Coronary artery (tissue), 2 donors: Measurements from ENCODE around the gene CNN2.

Experiments used
- DNase-seq: peaks from one replicate; pipeline ENCODE4 v3.0.0-alpha.2; 2017; ENCODE audit warnings: low spot score
- H3K27ac ChIP-seq, 2 donors: fragments of 200-600 bp; sonication (generic); one replicate each; pipeline ENCODE4 v1.5.1; 2016 to 2019
- H3K4me3 ChIP-seq: fragments of 200-600 bp; sonication (generic); 2 replicates; pipeline ENCODE4 v1.5.1; 2016; ENCODE audit warnings: mild to moderate bottlenecking, moderate library complexity
- CTCF ChIP-seq: fragments of 200-600 bp; sonication (generic); IDR thresholded peaks from one replicate; pipeline ENCODE4 v1.5.1; 2019; ENCODE audit warnings: antibody characterized with exemption

CNN2 gene

GRCh38 chr19:991932-992669, 34.3 kb upstream of the CNN2 start:
- TF ChIP-seq CTCF = no peak
- no peak for DNase-seq
- no peak overlapping the region for H3K27ac ChIP-seq
- no peak overlapping the region for H3K4me3 ChIP-seq

GRCh38 chr19:992670-993055, 33.7 kb upstream of the CNN2 start:
- Histone ChIP-seq H3K27ac (no peak overlapping the region), H3K4me3 (no peak overlapping the region)
- DNase-seq = no peak
- no peak for TF ChIP-seq CTCF

- no peak for TF ChIP-seq CTCF
- DNase-seq = no peak
- Histone ChIP-seq H3K27ac (no peak overlapping the region), H3K4me3 (no peak overlapping the region)
Observed at GRCh38 chr19:993361-993830, 33.0 kb upstream of the CNN2 start.

- H3K27ac ChIP-seq = no peak overlapping the region
- DNase-seq = no peak
- H3K4me3 ChIP-seq = no peak overlapping the region
- TF ChIP-seq CTCF = no peak
Observed at GRCh38 chr19:993831-994393, 32.5 kb upstream of the CNN2 start.

- no peak for DNase-seq
Observed at GRCh38 chr19:994516-994915, 31.9 kb upstream of the CNN2 start.

GRCh38 chr19:995051-995827, 31.2 kb upstream of the CNN2 start:
- no peak for DNase-seq

More at GRCh38 chr19:994516-994915, 31.9 kb upstream of the CNN2 start:
- Histone ChIP-seq H3K27ac (no peak overlapping the region), H3K4me3 (no peak overlapping the region)
- TF ChIP-seq CTCF = no peak

More at GRCh38 chr19:995051-995827, 31.2 kb upstream of the CNN2 start:
- H3K4me3 ChIP-seq = no peak overlapping the region
- no peak overlapping the region for H3K27ac ChIP-seq
- no peak for TF ChIP-seq CTCF
